NCI-H748 (cell line): Measurements from ENCODE around the gene XPR1.
"Not testable (repeated sequence)": the region's sequence is repeated elsewhere in the genome, so short reads cannot be mapped to it uniquely, and the experiment has no call there.

Experiments used
- DNase-seq: peaks from one replicate; lab custom pipeline; 2025; ENCODE audit not compliant: unreplicated experiment; lab: John Stamatoyannopoulos, UW

The XPR1 gene

DNA sequence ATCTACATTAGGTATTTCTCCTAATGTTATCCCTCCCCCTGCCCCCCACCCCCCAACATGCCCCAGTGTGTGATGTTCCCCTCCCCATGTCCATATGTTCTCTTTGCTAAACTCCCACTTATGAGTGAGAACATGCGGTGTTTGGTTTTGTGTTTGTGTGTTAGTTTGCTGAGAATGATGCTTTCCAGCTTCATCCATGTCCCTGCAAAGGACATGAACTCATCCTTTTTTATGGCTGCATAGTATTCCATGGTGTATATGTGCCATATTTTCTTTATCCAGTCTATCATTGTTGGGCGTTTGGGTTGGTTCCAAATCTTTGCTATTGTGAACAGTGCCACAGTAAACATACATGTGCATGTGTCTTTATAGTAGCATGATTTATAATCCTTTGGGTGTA lies 199.7 kb downstream of the XPR1 start:
- not testable (repeated sequence) for DNase-seq

DNA sequence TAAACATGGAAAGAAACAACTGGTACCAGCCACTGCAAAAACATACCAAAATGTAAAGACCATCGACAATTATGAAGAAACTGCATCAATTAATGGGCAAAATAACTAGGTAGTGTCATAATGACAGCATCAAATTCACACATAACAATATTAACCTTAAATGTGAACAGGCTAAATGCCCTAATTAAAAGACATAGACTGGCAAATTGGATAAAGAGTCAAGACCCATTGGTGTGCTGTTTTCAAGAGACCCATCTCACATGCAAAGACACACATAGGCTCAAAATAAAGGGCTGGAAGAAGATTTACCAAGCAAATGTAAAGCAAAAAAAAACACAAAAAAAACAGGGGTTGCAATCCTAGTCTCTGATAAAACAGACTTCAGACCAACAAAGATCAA lies 201.4 kb downstream of the XPR1 start:
- DNase-seq = not testable (repeated sequence)

DNA sequence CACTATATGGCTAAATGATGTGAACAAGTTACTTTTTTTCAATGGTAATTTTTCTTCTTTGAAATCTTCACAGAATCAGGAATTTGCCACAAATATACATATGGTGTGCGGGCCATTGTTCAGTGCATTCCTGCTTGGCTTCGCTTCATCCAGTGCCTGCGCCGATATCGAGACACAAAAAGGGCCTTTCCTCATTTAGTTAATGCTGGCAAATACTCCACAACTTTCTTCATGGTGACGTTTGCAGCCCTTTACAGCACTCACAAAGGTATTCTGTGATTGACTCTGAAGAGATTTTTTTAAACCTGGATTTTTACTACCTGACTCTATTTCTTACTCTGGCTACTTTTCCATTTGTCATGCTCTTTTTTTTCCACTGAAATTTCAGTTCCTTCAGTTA lies 204.6 kb downstream of the XPR1 start:
- DNase-seq = no peak

- no peak for DNase-seq
Measured at GRCh38 chr1:180837020-180837419, 205.2 kb downstream of the XPR1 start.

DNA sequence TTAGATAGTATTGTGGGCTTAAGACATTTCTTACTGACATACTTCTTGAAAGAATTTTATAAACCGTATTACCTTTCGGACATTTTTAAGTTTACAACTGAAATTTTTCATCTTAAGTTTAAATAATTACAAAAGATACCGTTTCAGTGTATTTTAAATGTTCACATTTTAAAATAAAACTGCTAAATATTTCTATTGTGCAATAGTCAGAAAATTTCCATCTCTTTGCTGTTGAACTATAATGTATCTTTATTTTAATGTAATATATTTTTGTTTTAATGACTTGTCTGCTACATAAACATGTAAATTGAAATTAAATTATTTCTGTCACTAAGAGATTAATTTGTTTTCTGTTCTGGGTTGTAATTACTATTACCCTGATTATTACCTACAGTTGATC lies 206.7 kb downstream of the XPR1 start:
- no peak for DNase-seq

GRCh38 chr1:180839547-180839946 lies 207.7 kb downstream of the XPR1 start:
- DNase-seq = no peak

DNA sequence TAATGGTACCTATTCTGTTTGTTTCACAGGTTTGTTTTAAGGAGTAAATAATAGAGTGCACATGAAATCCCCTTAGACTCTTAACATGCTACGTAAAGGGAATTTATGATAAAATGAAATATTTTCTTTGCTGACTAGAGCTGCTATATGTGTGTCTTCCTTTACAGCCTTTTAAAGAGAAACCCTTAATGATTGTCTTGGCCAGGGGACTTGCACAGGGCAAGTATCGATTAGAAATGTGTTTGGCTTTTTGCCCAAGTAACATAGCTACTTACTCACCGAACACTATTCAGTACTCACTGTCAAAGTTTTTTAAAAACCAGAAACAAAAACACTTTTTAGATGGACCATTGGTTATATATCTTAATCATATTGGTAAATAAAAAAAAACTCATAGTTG lies 209.6 kb downstream of the XPR1 start:
- DNase-seq = no peak

GRCh38 chr1:180842052-180842451 lies 210.2 kb downstream of the XPR1 start:
- DNase-seq = peak; percentile 17

GRCh38 chr1:180842491-180843275 lies 210.9 kb downstream of the XPR1 start:
- DNase-seq = peak; percentile 70

DNA sequence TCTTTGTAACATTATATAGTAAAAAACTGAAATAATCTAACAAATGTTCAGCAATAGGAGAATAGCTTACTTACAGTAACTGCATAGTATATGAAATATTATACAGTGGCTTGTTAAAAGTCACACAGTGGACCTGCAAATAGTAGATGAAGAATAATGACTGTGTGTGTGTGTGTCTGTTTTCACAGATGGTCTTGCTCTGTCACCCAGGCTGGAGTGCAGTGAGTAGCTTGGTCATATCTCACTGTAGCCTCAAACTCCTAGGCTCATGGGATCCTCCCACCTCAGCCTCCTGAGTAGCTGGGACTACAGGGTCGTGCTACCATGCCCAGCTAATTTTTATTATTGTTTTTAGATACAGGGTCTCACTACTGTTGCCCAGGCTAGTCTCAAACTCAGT lies 213.5 kb downstream of the XPR1 start:
- DNase-seq = no peak

GRCh38 chr1:180848191-180848590 lies 216.4 kb downstream of the XPR1 start:
- DNase-seq = no peak

GRCh38 chr1:180849031-180849775 lies 217.4 kb downstream of the XPR1 start:
- DNase-seq = peak; percentile 21

DNA sequence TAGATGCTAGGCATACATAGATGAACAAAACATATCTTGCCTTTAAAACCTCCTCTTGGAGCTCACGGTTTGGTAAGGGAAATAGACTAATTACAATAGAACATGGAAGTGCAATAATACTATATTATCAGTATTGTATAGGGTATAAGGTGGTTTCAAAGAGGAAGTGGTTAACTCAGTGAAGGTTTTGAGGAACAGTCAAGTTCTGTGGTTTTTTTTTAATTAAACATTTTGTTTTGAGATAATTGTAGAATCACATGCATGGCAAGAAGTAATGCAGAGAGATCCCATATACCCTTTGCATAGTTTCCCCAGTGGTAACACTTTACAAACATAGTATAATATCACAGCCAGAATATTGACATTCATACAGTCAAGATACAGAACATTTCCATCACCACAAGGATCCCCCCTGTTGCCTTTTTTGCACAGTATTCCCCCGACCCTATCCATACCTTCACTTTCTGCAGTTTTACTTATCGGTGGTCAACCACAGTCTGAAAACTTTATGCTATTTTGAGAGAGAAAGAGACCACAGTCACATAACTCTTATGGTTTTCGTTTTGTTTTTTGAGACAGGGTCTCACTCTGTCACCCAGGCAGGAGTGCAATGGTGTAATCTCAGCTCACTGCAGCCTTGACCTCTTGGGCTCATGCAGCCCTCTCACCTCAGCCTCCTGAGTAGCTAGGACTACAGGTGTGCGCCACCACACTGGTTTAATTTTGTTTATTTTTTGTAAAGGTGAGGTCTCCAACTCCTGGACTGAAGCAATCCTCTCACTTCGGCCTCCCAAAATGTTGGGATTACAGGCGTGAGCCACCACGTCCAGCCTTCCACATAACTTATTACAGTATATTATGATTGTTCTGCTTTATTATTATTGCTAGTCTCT lies 220.4 kb downstream of the XPR1 start:
- no peak for DNase-seq

GRCh38 chr1:180854001-180854400 lies 222.2 kb downstream of the XPR1 start:
- DNase-seq = no peak

DNA sequence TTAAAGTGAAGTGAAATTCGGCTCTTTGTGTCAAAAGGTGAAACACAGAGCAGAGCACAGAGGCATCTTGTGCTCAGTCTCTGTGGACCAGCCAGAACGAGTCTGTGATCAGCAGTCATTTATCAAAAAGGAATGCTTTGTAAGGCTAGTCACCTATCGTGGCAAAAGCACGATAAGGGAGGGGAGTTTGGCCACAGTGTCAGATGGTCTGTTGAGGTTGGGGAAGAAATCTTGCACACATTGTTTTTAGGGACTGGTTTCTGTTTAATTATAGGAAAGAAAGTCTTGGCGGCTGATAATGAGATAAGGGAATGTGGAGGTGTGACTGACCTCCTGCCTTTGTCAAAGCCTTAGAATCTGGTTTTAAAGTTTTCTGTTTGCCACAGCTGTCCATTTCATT lies 222.6 kb downstream of the XPR1 start:
- no peak for DNase-seq

DNA sequence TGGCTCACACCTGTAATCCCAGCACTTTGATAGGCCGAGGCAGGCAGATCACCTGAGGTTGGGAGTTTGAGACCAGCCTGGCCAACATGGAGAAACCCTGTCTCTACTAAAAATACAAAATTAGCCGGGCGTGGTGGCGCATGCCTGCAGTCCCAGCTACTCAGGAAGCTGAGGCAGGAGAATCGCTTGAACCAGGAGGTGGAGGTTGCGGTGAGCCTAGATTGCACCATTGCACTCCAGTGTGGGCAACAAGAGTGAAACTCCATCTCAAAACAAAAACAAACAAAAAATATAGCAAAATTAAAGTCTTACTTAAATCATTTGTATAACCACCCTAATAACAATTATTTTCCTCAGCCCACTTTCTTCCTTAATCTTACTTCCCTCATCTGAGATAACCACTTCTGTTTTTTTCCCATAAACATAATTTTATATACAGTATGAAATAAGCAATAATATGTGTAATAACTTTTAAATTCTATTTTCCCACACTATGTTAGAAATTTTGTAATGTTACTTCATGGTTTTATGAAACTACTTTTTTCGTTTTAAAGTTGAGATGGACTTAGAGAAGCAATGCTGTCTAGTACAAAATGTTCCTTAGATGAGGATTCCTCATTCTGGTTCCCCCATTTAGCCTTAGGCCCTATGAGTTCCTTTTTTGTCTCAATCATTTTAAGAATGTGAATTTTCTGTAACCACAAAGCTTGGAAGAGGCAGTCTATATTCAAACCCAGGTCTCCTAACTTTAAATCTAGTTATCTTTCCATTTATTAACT lies 226.3 kb downstream of the XPR1 start:
- DNase-seq = not testable (repeated sequence)

DNA sequence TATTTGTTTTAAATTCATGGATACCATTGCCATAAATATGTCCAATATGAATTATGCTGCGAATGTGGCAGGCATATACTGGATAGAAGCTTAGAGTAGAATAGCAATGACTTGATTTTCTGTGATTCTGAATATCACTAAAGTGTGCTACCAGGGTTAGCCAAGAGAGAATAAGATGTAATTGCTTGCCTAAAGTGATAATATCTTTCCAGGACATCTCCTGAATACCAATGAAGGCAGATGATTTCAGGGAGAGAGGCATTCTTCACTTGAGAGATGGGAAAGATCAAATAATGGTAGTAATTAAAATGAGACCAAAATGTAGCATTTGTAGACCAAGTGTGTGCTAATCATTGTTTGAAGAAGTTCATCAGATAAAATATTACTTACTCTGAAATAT lies 227.5 kb downstream of the XPR1 start:
- DNase-seq = no peak

- DNase-seq = no peak
Measured at GRCh38 chr1:180860535-180860934, 228.7 kb downstream of the XPR1 start.

GRCh38 chr1:180862305-180862704 lies 230.5 kb downstream of the XPR1 start:
- no peak for DNase-seq

- DNase-seq = peak; percentile 28
Measured at GRCh38 chr1:180863158-180863775, 231.4 kb downstream of the XPR1 start.
